K562 (cell line): Measurements from ENCODE around the gene KCND3. TPM values are rescaled to one million over a fixed set of nuclear protein-coding genes. Genes with fewer than 3 reads are reported as not detected.

Experiments used
- ATAC-seq: fragments of 200-7000 bp; cut with Tn5 transposase; 3 replicates; pipeline ENCODE4 v1.9.1; 2020; ENCODE audit warnings: moderate library complexity
- BruUV-seq: library from RNA; stranded (reverse); fragments of 400-500 nt; replicated peaks from 2 replicates; lab custom pipeline; 2021; lab: Mats Ljungman, UMichigan
- CTCF ChIA-PET: fragments of 300-600 bp; formaldehyde crosslinking; extraction: SDS; loops from one replicate; lab custom pipeline; 2021; ENCODE audit warnings: low intra/inter-chr PET ratio; lab: Yijun Ruan, JAX
- POLR2A ChIA-PET: fragments of 300-600, 350-650 bp; sonication (Branson Sonifier 250); formaldehyde crosslinking; extraction: SDS; loops from one replicate; lab custom pipeline; 2021; ENCODE audit warnings: antibody characterized with exemption, inconsistent platforms; lab: Yijun Ruan, JAX
- DNase-seq, 4 experiments: peaks; one replicate each; pipeline versions ENCODE4 v3.0.0 to v3.0.0-alpha.2; 2011 to 2018; ENCODE audit warnings: low spot score in 3 of 4, mixed read lengths in 3 of 4; ENCODE audit errors: extremely low read depth in 1 of 4
- FAIRE-seq: peaks from 2 replicates; lab custom pipeline; 2011; peaks lifted over from hg19 to GRCh38; lab: Jason Lieb, UNC
- H2AFZ ChIP-seq: 2 replicates; pipeline ENCODE4 v1.6.0; 2011; ENCODE audit warnings: low read depth, low read length, control low read depth, inconsistent platforms
- H3K27ac ChIP-seq: fragments of 200-600 bp; 3 replicates; pipeline ENCODE4 v1.8.0; 2011; ENCODE audit warnings: low read depth, mild to moderate bottlenecking, control low read depth, inconsistent platforms, low read length, moderate library complexity, mixed read lengths; ENCODE audit errors: extremely low read depth
- H3K27me3 ChIP-seq, 2 experiments: fragments of 300-600 bp in 1 of 2; 2 replicates in 1 of 2; 3 replicates in 1 of 2; pipeline versions ENCODE4 v1.6.0 to v1.8.0; 2011; ENCODE audit warnings: inconsistent platforms in 2 of 2, low read length in 2 of 2, mild to moderate bottlenecking in 1 of 2, mixed read lengths in 1 of 2, moderate library complexity in 1 of 2; ENCODE audit not compliant: control insufficient read depth in 2 of 2, insufficient read depth in 2 of 2
- H3K36me3 ChIP-seq: fragments of 300-600 bp; 3 replicates; pipeline ENCODE4 v1.8.0; 2011; ENCODE audit warnings: mild to moderate bottlenecking, low read length, inconsistent platforms; ENCODE audit not compliant: control insufficient read depth, insufficient read depth
- H3K4me1 ChIP-seq, 2 experiments: fragments of 200-600 bp in 1 of 2; replicated peaks in 1 of 2; 2 replicates in 1 of 2; 3 replicates in 1 of 2; pipeline versions ENCODE4 v1.5.1 to v1.8.0; 2011; ENCODE audit warnings: inconsistent platforms in 2 of 2, low read length in 2 of 2, mild to moderate bottlenecking in 1 of 2, mixed read lengths in 1 of 2, moderate library complexity in 1 of 2; ENCODE audit not compliant: control insufficient read depth in 2 of 2, insufficient read depth in 2 of 2
- H3K4me2 ChIP-seq: 2 replicates; pipeline ENCODE4 v1.6.1; 2011; ENCODE audit warnings: low read length, control low read depth, inconsistent platforms, mixed read lengths; ENCODE audit not compliant: insufficient read depth
- H3K4me3 ChIP-seq: fragments of 200-600 bp; sonication (generic), shearing (Covaris generic); 2 replicates; pipeline ENCODE4 v1.5.1; 2016; ENCODE audit warnings: control low read depth, inconsistent platforms
- H3K79me2 ChIP-seq: fragments of 200-600 bp; 3 replicates; pipeline ENCODE4 v1.8.0; 2011; ENCODE audit warnings: low read length, inconsistent platforms; ENCODE audit not compliant: control insufficient read depth, insufficient read depth
- H3K9ac ChIP-seq, 2 experiments: 2 replicates each; pipeline versions ENCODE4 v1.6.0 to v1.6.1; 2011; ENCODE audit warnings: low read depth in 2 of 2, low read length in 2 of 2, control low read depth in 1 of 2, inconsistent platforms in 1 of 2, mild to moderate bottlenecking in 1 of 2, mixed read lengths in 1 of 2; ENCODE audit not compliant: insufficient read depth in 1 of 2
- H3K9me1 ChIP-seq: one replicate; pipeline ENCODE4 v1.6.0; 2011; ENCODE audit warnings: inconsistent platforms, mild to moderate bottlenecking, low read length, moderate library complexity; ENCODE audit not compliant: control insufficient read depth, insufficient read depth
- H3K9me3 ChIP-seq: replicated peaks from 2 replicates; pipeline ENCODE4 v1.5.1; 2011; ENCODE audit warnings: low read depth, low read length, inconsistent platforms; ENCODE audit not compliant: control insufficient read depth, insufficient read depth
- H4K20me1 ChIP-seq: replicated peaks from 2 replicates; pipeline ENCODE4 v1.6.1; 2011; ENCODE audit warnings: low read length, inconsistent platforms, mixed read lengths; ENCODE audit not compliant: control insufficient read depth, insufficient read depth
- CHD7 ChIP-seq: fragments of 200-600 bp; sonication (generic); IDR thresholded peaks from one replicate; pipeline ENCODE4 v1.6.1; 2012; ENCODE audit warnings: mild to moderate bottlenecking, low read depth, low read length, inconsistent platforms
- USF1 ChIP-seq: sonication (generic); formaldehyde crosslinking; IDR thresholded peaks from 2 replicates; pipeline ENCODE4 v1.9.0; 2022; ENCODE audit warnings: mild to moderate bottlenecking, missing genetic modification reagents
- WGBS: fragments of 100-300 bp; shearing (Covaris generic); methylation state at CpG from one replicate; pipeline ENCODE4 v1.1.6; 2016; ENCODE audit warnings: low coverage, mixed read lengths; ENCODE audit not compliant: insufficient coverage; ENCODE audit errors: missing lambda C conversion rate; 5-methylcytosine and 5-hydroxymethylcytosine counted together
- in situ Hi-C: fragments of 300-500 bp; cut with MboI; formaldehyde crosslinking; loops from 4 replicates; pipeline ENCODE4 v1.15.0; 2018; ENCODE audit warnings: inconsistent platforms, mixed read lengths
- intact Hi-C: fragments of 100-400 bp; cut with micrococcal nuclease; formaldehyde crosslinking; loops from 2 replicates; pipeline ENCODE4 v1.14.2; 2022
- polyA plus RNA-seq, 8 experiments: library from polyadenylated mRNA; depleted of rRNA in 4 of 8; stranded (reverse) in 5 of 8; unstranded in 3 of 8; fragments of >200 nt; fragmentation: Nextera tagmentation in 2 of 8; fragmentation: Illumina TruSeq in 1 of 8; extraction: Ambion mirVana in 2 of 8; extraction: Trizol in 1 of 8; gene quantifications; 2 replicates each; pipeline versions ENCODE4 v1.2.1 to v1.2.3, GENCODE V29; 2011 to 2014; ENCODE audit warnings: inconsistent platforms in 1 of 8, missing spikeins in 1 of 8
- total RNA-seq, 7 experiments: library from RNA; depleted of rRNA in 6 of 7; stranded (reverse); fragments of >200 nt in 6 of 7; fragmentation: Illumina TruSeq in 2 of 7; extraction: Trizol in 2 of 7; gene quantifications; 2 replicates each; pipeline versions ENCODE4 v1.2.1 to v1.2.3, GENCODE V29; 2011 to 2021; ENCODE audit warnings: low replicate concordance in 1 of 7

The KCND3 gene
- total and polyA plus RNA-seq, 9 of the 15 experiments (the other 6 are each of a cell fraction or from before 2014, with no cell fraction given), result not detected

- no peak for DNase-seq
- POLR2A ChIA-PET, result interaction anchor here (1.1 kb wide), 1 partner anchor 31 kb away, joined by 3 read pairs; no protein-coding TSS in a partner anchor
- no peak for TF ChIP-seq USF1
- no peak for TF ChIP-seq CHD7
- TF ChIP-seq, all 486 proteins: peak for 0
- Histone ChIP-seq H3K4me1 (no peaks in the 10 kb centered on the region), H3K9ac (no peak overlapping the region), H4K20me1 (no peaks in the 10 kb centered on the region), H3K9me1 (no peaks in the 10 kb centered on the region), H3K9me3 (no peaks in the 10 kb centered on the region), H3K79me2 (no peaks in the 10 kb centered on the region), H2AFZ (no peak overlapping the region), H3K4me2 (no peak overlapping the region), H3K4me3 (no peak overlapping the region), H3K27ac (no peak overlapping the region), H3K36me3 (no peaks in the 10 kb centered on the region), H3K27me3 (no peaks in the 10 kb centered on the region; a peak in 1 of 5 replicates)
- in situ Hi-C loops (no loop called here), intact Hi-C loops (no loop called here)
- ATAC-seq, result no peak
- CTCF ChIA-PET, result no interaction called here
- FAIRE-seq, result no peak
- no TSS peak for BruUV-seq
- 0% methylated on average over 1 of the region's 1 CpG for WGBS
Measured at GRCh38 chr1:112034277-112034676, 44.8 kb upstream of the KCND3 start.
